Upper lobe of left lung (tissue), 6 donors: ENCODE results near the gene RERE. TPM values are rescaled to one million over a fixed set of nuclear protein-coding genes. Genes with fewer than 3 reads are reported as not detected.
"Not testable (repeated sequence)": the region's sequence is repeated elsewhere in the genome, so short reads cannot be mapped to it uniquely, and the experiment has no call there.

ENCODE experiments used
- ATAC-seq, 2 donors: fragments of 200-7000 bp; cut with Tn5 transposase; one replicate each; pipeline ENCODE4 v1.9.1; 2022; ENCODE audit warnings: mild to moderate bottlenecking in 2 of 2, moderate library complexity in 2 of 2; ENCODE audit not compliant: low FRiP score in 2 of 2
- DNase-seq, 2 donors: peaks; one replicate each; pipeline ENCODE4 v3.0.0-alpha.2; 2019 to 2020
- H3K27ac ChIP-seq, 4 donors: fragments of 200-600 bp; sonication (generic); one replicate each; pipeline ENCODE4 v1.5.1; 2016 to 2019
- H3K27me3 ChIP-seq, 4 donors: fragments of 200-600 bp; sonication (generic); one replicate each; pipeline ENCODE4 v1.5.1; 2017 to 2019
- H3K36me3 ChIP-seq, 4 donors: fragments of 200-600 bp; sonication (generic); one replicate each; pipeline ENCODE4 v1.5.1; 2016 to 2019
- H3K4me1 ChIP-seq, 4 donors: fragments of 200-600 bp; sonication (generic); one replicate each; pipeline ENCODE4 v1.5.1; 2018 to 2019
- H3K4me3 ChIP-seq, 4 donors: fragments of 200-600 bp; sonication (generic); one replicate each; pipeline ENCODE4 v1.5.1; 2017 to 2019; ENCODE audit warnings: mild to moderate bottlenecking in 2 of 4, moderate library complexity in 1 of 4
- H3K9me3 ChIP-seq, 4 donors: fragments of 200-600 bp; sonication (generic); one replicate each; pipeline ENCODE4 v1.5.1; 2018 to 2019
- EP300 ChIP-seq, 4 donors: sonication (generic); formaldehyde crosslinking; IDR thresholded peaks; one replicate each; pipeline ENCODE4 v1.5.1; 2017; ENCODE audit warnings: antibody characterized with exemption in 4 of 4, control low read depth in 2 of 4
- POLR2A ChIP-seq, 4 donors: fragments of 450-650 bp; IDR thresholded peaks; one replicate each; pipeline ENCODE4 v1.5.1; 2016 to 2017; ENCODE audit warnings: antibody characterized with exemption in 4 of 4, mild to moderate bottlenecking in 2 of 4
- POLR2AphosphoS5 ChIP-seq, 2 donors: sonication (generic); formaldehyde crosslinking; IDR thresholded peaks; one replicate each; pipeline ENCODE4 v1.5.1; 2017; ENCODE audit warnings: antibody characterized with exemption in 2 of 2
- WGBS, 2 donors: methylation state at CpG; one replicate each; pipeline ENCODE4 v1.1.5; 2017 to 2018; 5-methylcytosine and 5-hydroxymethylcytosine counted together
- total RNA-seq, 6 donors: library from RNA; depleted of rRNA in 4 of 6; stranded (reverse); fragments of >200 nt in 4 of 6; gene quantifications; one replicate each; pipeline versions ENCODE4 v1.1.0 to v1.2.1, GENCODE V29; 2016 to 2021
- TF ChIP-seq, protein P1 (sequence below), 6 experiments: fragments of 450-650 bp in 4 of 6; fragments of 200-600 bp in 2 of 6; sonication (generic) in 2 of 6; IDR thresholded peaks; one replicate each; pipeline ENCODE4 v1.5.1; 2016 to 2019; ENCODE audit warnings: antibody characterized with exemption in 6 of 6
- donor health status: DM: no; HTN: no; CAD: no; lungs with moderate emphysema.
- donor health status: DM: no; HTN: yes; CAD: no; lungs with severe emphysema.

Gene RERE
- total RNA-seq, 6 donors from 2014 or later = 75.5 to 222 (median 104) TPM

- DNase-seq = no peak
- Histone ChIP-seq H3K4me1 (peaks cover 21 to 42% (median 28%) of the 10 kb centered on the region in 4 donors), H3K4me3 (peak overlapping the region in 1 of 4 donors; percentile 14), H3K27me3 (no peaks in the 10 kb centered on the region), H3K27ac (peak overlapping the region; percentile 15 to 72 (median 60)), H3K9me3 (no peaks in the 10 kb centered on the region), H3K36me3 (no peaks in the 10 kb centered on the region)
- TF ChIP-seq, protein P1, sequence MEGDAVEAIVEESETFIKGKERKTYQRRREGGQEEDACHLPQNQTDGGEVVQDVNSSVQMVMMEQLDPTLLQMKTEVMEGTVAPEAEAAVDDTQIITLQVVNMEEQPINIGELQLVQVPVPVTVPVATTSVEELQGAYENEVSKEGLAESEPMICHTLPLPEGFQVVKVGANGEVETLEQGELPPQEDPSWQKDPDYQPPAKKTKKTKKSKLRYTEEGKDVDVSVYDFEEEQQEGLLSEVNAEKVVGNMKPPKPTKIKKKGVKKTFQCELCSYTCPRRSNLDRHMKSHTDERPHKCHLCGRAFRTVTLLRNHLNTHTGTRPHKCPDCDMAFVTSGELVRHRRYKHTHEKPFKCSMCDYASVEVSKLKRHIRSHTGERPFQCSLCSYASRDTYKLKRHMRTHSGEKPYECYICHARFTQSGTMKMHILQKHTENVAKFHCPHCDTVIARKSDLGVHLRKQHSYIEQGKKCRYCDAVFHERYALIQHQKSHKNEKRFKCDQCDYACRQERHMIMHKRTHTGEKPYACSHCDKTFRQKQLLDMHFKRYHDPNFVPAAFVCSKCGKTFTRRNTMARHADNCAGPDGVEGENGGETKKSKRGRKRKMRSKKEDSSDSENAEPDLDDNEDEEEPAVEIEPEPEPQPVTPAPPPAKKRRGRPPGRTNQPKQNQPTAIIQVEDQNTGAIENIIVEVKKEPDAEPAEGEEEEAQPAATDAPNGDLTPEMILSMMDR (IDR thresholded peaks at IDR 0.05) = peak in 5 of 6 experiments; percentile 11 to 43 (median 29)
- TF ChIP-seq POLR2AphosphoS5 (IDR thresholded peaks at IDR 0.05) (no peak), POLR2A (IDR thresholded peaks at IDR 0.05) (no peak), EP300 (IDR thresholded peaks at IDR 0.05) (no peak)
- peak; percentile 66 to 75 for ATAC-seq
- WGBS, 2 donors = 48 to 56% methylated on average over 15 of the region's 15 CpGs
Measured at GRCh38 chr1:8598060-8598724, 219.2 kb downstream of the RERE start.

DNA sequence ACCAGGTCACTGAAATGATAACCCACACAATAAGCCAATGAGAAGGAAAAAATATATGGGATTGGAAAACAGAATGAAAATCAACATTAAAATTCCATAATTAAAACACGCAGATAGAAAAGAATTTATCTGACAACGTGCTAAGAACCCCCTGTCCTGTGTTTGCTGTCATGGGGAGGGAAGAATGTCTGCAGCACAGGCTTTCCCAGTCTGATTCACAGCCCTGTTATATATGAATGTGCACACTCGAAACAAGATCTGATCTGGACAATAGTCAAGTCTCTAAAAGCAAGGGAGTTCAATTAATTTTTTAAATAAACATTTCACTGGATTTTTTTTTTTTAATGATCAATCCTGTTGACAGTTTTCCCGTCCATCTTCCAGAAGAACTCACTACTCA is 220.0 kb downstream of the RERE start:
- DNase-seq (no peak), ATAC-seq (no peak)
- H3K9me3 ChIP-seq = no peaks in the 10 kb centered on the region
- 57 to 59% methylated on average over 4 of the region's 4 CpGs for WGBS, 2 donors
- H3K36me3 ChIP-seq = no peaks in the 10 kb centered on the region
- TF ChIP-seq POLR2A (IDR thresholded peaks at IDR 0.05) (no peak), EP300 (IDR thresholded peaks at IDR 0.05) (no peak), POLR2AphosphoS5 (IDR thresholded peaks at IDR 0.05) (no peak)
- TF ChIP-seq, protein P1 (IDR thresholded peaks at IDR 0.05) = no peak
- no peak overlapping the region for H3K4me3 ChIP-seq
- peak overlapping the region in 2 of 4 donors; percentile 60 to 61 for H3K27ac ChIP-seq
- no peaks in the 10 kb centered on the region for H3K27me3 ChIP-seq
- H3K4me1 ChIP-seq = peaks cover 21 to 42% (median 27%) of the 10 kb centered on the region in 4 donors

- WGBS, 2 donors = 33 to 46% methylated on average over 1 of the region's 1 CpG
- peaks cover 21 to 42% (median 28%) of the 10 kb centered on the region in 4 donors for H3K4me1 ChIP-seq
Measured at GRCh38 chr1:8595941-8596340, 221.5 kb downstream of the RERE start.

GRCh38 chr1:8595332-8595731 is 222.1 kb downstream of the RERE start:
- H3K27me3 ChIP-seq = no peaks in the 10 kb centered on the region
- DNase-seq (no peak), ATAC-seq (no peak)
- H3K9me3 ChIP-seq = no peaks in the 10 kb centered on the region
- no peak overlapping the region for H3K4me3 ChIP-seq
- H3K27ac ChIP-seq = no peak overlapping the region
- H3K4me1 ChIP-seq = peaks cover 21 to 42% (median 30%) of the 10 kb centered on the region in 4 donors
- no peaks in the 10 kb centered on the region for H3K36me3 ChIP-seq
- no peak for TF ChIP-seq POLR2A (IDR thresholded peaks at IDR 0.05)
- TF ChIP-seq, protein P1 (IDR thresholded peaks at IDR 0.05) = no peak
- TF ChIP-seq POLR2AphosphoS5 (IDR thresholded peaks at IDR 0.05) = no peak
- no peak for TF ChIP-seq EP300 (IDR thresholded peaks at IDR 0.05)

More at GRCh38 chr1:8595941-8596340, 221.5 kb downstream of the RERE start:
- TF ChIP-seq POLR2AphosphoS5 (IDR thresholded peaks at IDR 0.05) = no peak
- no peak for TF ChIP-seq POLR2A (IDR thresholded peaks at IDR 0.05)
- TF ChIP-seq EP300 (IDR thresholded peaks at IDR 0.05) = no peak
- TF ChIP-seq, protein P1 (IDR thresholded peaks at IDR 0.05) = no peak
- Histone ChIP-seq H3K27ac (peak overlapping the region in 1 of 4 donors; percentile 10), H3K27me3 (no peaks in the 10 kb centered on the region), H3K36me3 (no peaks in the 10 kb centered on the region), H3K9me3 (no peaks in the 10 kb centered on the region), H3K4me3 (no peak overlapping the region)
- DNase-seq (no peak), ATAC-seq (no peak)

DNA sequence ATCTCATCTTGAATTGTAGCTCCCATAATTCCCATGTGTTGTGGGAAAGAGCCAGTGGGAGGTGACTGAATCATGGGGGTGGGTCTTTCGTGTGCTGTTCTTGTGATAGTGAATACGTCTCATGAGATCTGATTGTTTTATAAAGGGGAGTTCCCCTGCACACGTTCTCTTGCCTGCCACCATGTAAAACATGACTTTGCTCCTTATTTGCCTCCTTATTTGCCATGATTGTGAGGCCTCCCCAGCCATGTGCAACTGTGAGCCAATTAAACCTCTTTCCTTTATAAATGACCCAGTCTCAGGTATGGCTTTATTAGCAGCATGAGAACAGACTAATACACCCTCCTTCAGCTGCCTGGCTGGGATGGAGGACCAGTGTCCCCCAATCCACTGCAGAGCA is 224.1 kb downstream of the RERE start:
- WGBS, 2 donors = 93 to 95% methylated on average over 3 of the region's 3 CpGs
- not testable (repeated sequence) for H3K27ac ChIP-seq, H3K9me3 ChIP-seq, H3K36me3 ChIP-seq, ATAC-seq, H3K4me3 ChIP-seq, H3K27me3 ChIP-seq, DNase-seq
- peaks cover 12 to 28% (median 18%) of the 10 kb centered on the region in 4 donors for H3K4me1 ChIP-seq
